HG03521 (cell line): ENCODE results near the gene RABEP2.
A peak's percentile ranks its signal among the peaks of the same experiment; 100 is the strongest.
"Not testable (repeated sequence)": the region's sequence is repeated elsewhere in the genome, so short reads cannot be mapped to it uniquely, and the experiment has no call there.

Experiments used
- ATAC-seq: cut with Tn5 transposase; IDR thresholded peaks from one replicate; pipeline ENCODE4 v1.9.1; 2021; ENCODE audit warnings: mild to moderate bottlenecking, moderate library complexity; ENCODE audit not compliant: unreplicated experiment

The RABEP2 gene

GRCh38 chr16:28932339-28933141, 7.5 kb upstream of the RABEP2 start:
- ATAC-seq = no peak

GRCh38 chr16:28931801-28932225, 6.8 kb upstream of the RABEP2 start, which contains the start of gene CD19:
Gene CD19 (plus strand): TSS chr16:28931971. CDS start chr16:28932001, 30 bp downstream.
- no peak for ATAC-seq

GRCh38 chr16:28930652-28931051, 5.6 kb upstream of the RABEP2 start:
- no peak for ATAC-seq

- no peak for ATAC-seq
Observed at GRCh38 chr16:28930203-28930602, 5.2 kb upstream of the RABEP2 start.

- no peak for ATAC-seq
Observed at GRCh38 chr16:28927815-28928214, 2.8 kb upstream of the RABEP2 start.

- not testable (repeated sequence) for ATAC-seq
Observed at GRCh38 chr16:28926284-28926683, 1.2 kb upstream of the RABEP2 start.

GRCh38 chr16:28925386-28926228, 569 bp upstream of the RABEP2 start:
- peak; percentile 30 for ATAC-seq

GRCh38 chr16:28924399-28924761, 658 bp downstream of the RABEP2 start:
- no peak for ATAC-seq

GRCh38 chr16:28923652-28924398, 1.2 kb downstream of the RABEP2 start:
- peak; percentile 33 for ATAC-seq

GRCh38 chr16:28923231-28923587, 1.8 kb downstream of the RABEP2 start:
- no peak for ATAC-seq

- no peak for ATAC-seq
Observed at GRCh38 chr16:28918698-28919097, 6.3 kb downstream of the RABEP2 start.

GRCh38 chr16:28917095-28917494, 7.9 kb downstream of the RABEP2 start:
- no peak for ATAC-seq

GRCh38 chr16:28915181-28915580, 9.9 kb downstream of the RABEP2 start:
- no peak for ATAC-seq

GRCh38 chr16:28913946-28914724, 10.9 kb downstream of the RABEP2 start:
- ATAC-seq = no peak

- no peak for ATAC-seq
Observed at GRCh38 chr16:28912558-28912957, 12.5 kb downstream of the RABEP2 start.

- no peak for ATAC-seq
Observed at GRCh38 chr16:28910086-28911031, 14.7 kb downstream of the RABEP2 start.

GRCh38 chr16:28905800-28906372, 19.2 kb downstream of the RABEP2 start:
- no peak for ATAC-seq

- no peak for ATAC-seq
Observed at GRCh38 chr16:28905229-28905754, 19.7 kb downstream of the RABEP2 start.

GRCh38 chr16:28904828-28905227, 20.2 kb downstream of the RABEP2 start:
- no peak for ATAC-seq
